HEK293 (cell line): ENCODE data around the gene NELL1.

Experiments used
- CTCF ChIP-seq: fragments of 450-650 bp; formaldehyde crosslinking; IDR thresholded peaks from 2 replicates; pipeline ENCODE4 v1.5.1; 2016; ENCODE audit warnings: missing biosample characterization, missing genetic modification characterization
- YY1 ChIP-seq: fragments of 450-650 bp; formaldehyde crosslinking; IDR thresholded peaks from 2 replicates; pipeline ENCODE4 v1.5.1; 2018; ENCODE audit warnings: missing biosample characterization, missing genetic modification characterization
- ZBTB11 ChIP-seq: fragments of 450-650 bp; formaldehyde crosslinking; conservative IDR thresholded peaks from 2 replicates; pipeline ENCODE4 v1.5.1; 2016; ENCODE audit warnings: low read depth, missing biosample characterization, missing genetic modification characterization
- ZNF416 ChIP-seq: fragments of 450-650 bp; formaldehyde crosslinking; IDR thresholded peaks from 2 replicates; pipeline ENCODE4 v1.5.1; 2016; ENCODE audit warnings: missing biosample characterization, missing genetic modification characterization
- ZNF692 ChIP-seq: fragments of 450-650 bp; formaldehyde crosslinking; IDR thresholded peaks from 2 replicates; pipeline ENCODE4 v1.5.1; 2016; ENCODE audit warnings: missing biosample characterization, missing genetic modification characterization

GRCh38 chr11:21396342-21397008 is 727.1 kb downstream of the NELL1 start:
- no peak for TF ChIP-seq CTCF
- no peak for TF ChIP-seq YY1 (tag by site-specific recombination)
- TF ChIP-seq ZBTB11 (tag by site-specific recombination): no peak
- no peak for TF ChIP-seq ZNF692
- TF ChIP-seq ZNF416 (tag by site-specific recombination): no peak
